ENCODE measurements around the gene NLRP7. TPM values are rescaled to one million over a fixed set of nuclear protein-coding genes. Genes with fewer than 3 reads are reported as not detected.
"Not testable (repeated sequence)": the region's sequence is repeated elsewhere in the genome, so short reads cannot be mapped to it uniquely, and the experiment has no call there.

Gene NLRP7
- total RNA-seq, 1 donor = not detected

- no peak for TF ChIP-seq CTCF (IDR thresholded peaks at IDR 0.05; ENCODE audit: insufficient read depth, low read length)
- DNase-seq (ENCODE audit: low read depth) = no peak
- H3K4me3 ChIP-seq (ENCODE audit: low read depth, low read length) = no peak overlapping the region
Observed at GRCh38 chr19:54959840-54960239, 12.5 kb upstream of the NLRP7 start.

GRCh38 chr19:54955376-54955775 is 8.0 kb upstream of the NLRP7 start:
- no peak for DNase-seq (ENCODE audit: low read depth)
- H3K4me3 ChIP-seq (ENCODE audit: low read depth, low read length) = no peak overlapping the region
- no peak for TF ChIP-seq CTCF (IDR thresholded peaks at IDR 0.05; ENCODE audit: insufficient read depth, low read length)

- not testable (repeated sequence) for H3K4me3 ChIP-seq (ENCODE audit: low read depth, low read length); DNase-seq (ENCODE audit: low read depth)
Observed at GRCh38 chr19:54953345-54953713, 6.0 kb upstream of the NLRP7 start.

- H3K4me3 ChIP-seq (ENCODE audit: low read depth, low read length) = no peak overlapping the region
- DNase-seq (ENCODE audit: low read depth) = no peak
- TF ChIP-seq CTCF (IDR thresholded peaks at IDR 0.05; ENCODE audit: insufficient read depth, low read length) = no peak
Observed at GRCh38 chr19:54952591-54953344, 5.4 kb upstream of the NLRP7 start.

GRCh38 chr19:54950580-54950979 is 3.2 kb upstream of the NLRP7 start:
- H3K4me3 ChIP-seq (ENCODE audit: low read depth, low read length); DNase-seq (ENCODE audit: low read depth): not testable (repeated sequence)

- no peak overlapping the region for H3K4me3 ChIP-seq (ENCODE audit: low read depth, low read length)
- TF ChIP-seq CTCF (IDR thresholded peaks at IDR 0.05; ENCODE audit: insufficient read depth, low read length) = no peak
- DNase-seq (ENCODE audit: low read depth) = no peak
Observed at GRCh38 chr19:54949412-54949811, 2.1 kb upstream of the NLRP7 start.

- not testable (repeated sequence) for H3K4me3 ChIP-seq (ENCODE audit: low read depth, low read length); DNase-seq (ENCODE audit: low read depth)
Observed at GRCh38 chr19:54943772-54944361, 3.5 kb downstream of the NLRP7 start.

- not testable (repeated sequence) for H3K4me3 ChIP-seq (ENCODE audit: low read depth, low read length); DNase-seq (ENCODE audit: low read depth)
Observed at GRCh38 chr19:54939538-54939937, 7.8 kb downstream of the NLRP7 start.

- TF ChIP-seq CTCF (IDR thresholded peaks at IDR 0.05; ENCODE audit: insufficient read depth, low read length) = no peak
- DNase-seq (ENCODE audit: low read depth) = no peak
- no peak overlapping the region for H3K4me3 ChIP-seq (ENCODE audit: low read depth, low read length)
Observed at GRCh38 chr19:54938906-54939305, 8.4 kb downstream of the NLRP7 start.
